H9 (cell line): ENCODE results near the gene SOX12. TPM values are rescaled to one million over a fixed set of nuclear protein-coding genes. Genes with fewer than 3 reads are reported as not detected.

ENCODE experiments used
- DNase-seq: peaks from one replicate; pipeline ENCODE4 v3.0.0-alpha.2; 2017
- H2AFZ ChIP-seq: one replicate; pipeline ENCODE4 v1.6.1; 2013; ENCODE audit warnings: mild to moderate bottlenecking, low read length, control low read depth, moderate library complexity
- H2AK5ac ChIP-seq: 2 replicates; pipeline ENCODE4 v1.6.1; 2013; ENCODE audit warnings: low read length, control low read depth, mixed read lengths; ENCODE audit not compliant: insufficient read length
- H2BK120ac ChIP-seq: one replicate; pipeline ENCODE4 v1.6.1; 2013; ENCODE audit warnings: low read depth, mild to moderate bottlenecking, low read length, control low read depth, inconsistent platforms; ENCODE audit not compliant: poor library complexity, severe bottlenecking
- H2BK12ac ChIP-seq: 2 replicates; pipeline ENCODE4 v1.6.1; 2013; ENCODE audit warnings: low read length, control low read depth, mixed read lengths, low read depth; ENCODE audit not compliant: insufficient read length
- H2BK15ac ChIP-seq: 2 replicates; pipeline ENCODE4 v1.6.1; 2013; ENCODE audit warnings: low read depth, low read length, control low read depth
- H2BK20ac ChIP-seq: one replicate; pipeline ENCODE4 v1.6.1; 2013; ENCODE audit warnings: low read depth, mild to moderate bottlenecking, low read length, control low read depth, inconsistent platforms; ENCODE audit not compliant: poor library complexity, severe bottlenecking
- H2BK5ac ChIP-seq: 2 replicates; pipeline ENCODE4 v1.6.1; 2013; ENCODE audit warnings: low read length, control low read depth, mixed read lengths; ENCODE audit not compliant: insufficient read length
- H3K14ac ChIP-seq: 2 replicates; pipeline ENCODE4 v1.6.1; 2013; ENCODE audit warnings: low read length, control low read depth; ENCODE audit not compliant: insufficient read depth
- H3K18ac ChIP-seq: 2 replicates; pipeline ENCODE4 v1.6.1; 2013; ENCODE audit warnings: low read depth, mild to moderate bottlenecking, mixed read lengths, low read length, control low read depth; ENCODE audit not compliant: insufficient read length
- H3K23ac ChIP-seq: 2 replicates; pipeline ENCODE4 v1.6.1; 2013; ENCODE audit warnings: low read length, control low read depth, mixed read lengths, low read depth; ENCODE audit not compliant: insufficient read length
- H3K23me2 ChIP-seq: 2 replicates; pipeline ENCODE4 v1.6.1; 2013; ENCODE audit warnings: low read depth, mild to moderate bottlenecking, mixed read lengths, low read length, control low read depth; ENCODE audit not compliant: insufficient read length, poor library complexity, severe bottlenecking
- H3K27ac ChIP-seq: 2 replicates; pipeline ENCODE4 v1.5.1; 2013; ENCODE audit warnings: low read length, control low read depth, mixed read lengths, low read depth; ENCODE audit not compliant: insufficient read length
- H3K27me3 ChIP-seq: 2 replicates; pipeline ENCODE4 v1.6.1; 2013; ENCODE audit warnings: low read length, control low read depth, inconsistent platforms; ENCODE audit not compliant: insufficient read depth
- H3K4ac ChIP-seq: 2 replicates; pipeline ENCODE4 v1.6.1; 2013; ENCODE audit warnings: low read depth, mild to moderate bottlenecking, control low read depth, inconsistent platforms, low read length, moderate library complexity
- H3K4me1 ChIP-seq: 2 replicates; pipeline ENCODE4 v1.6.1; 2013; ENCODE audit warnings: low read length, control low read depth, inconsistent platforms; ENCODE audit not compliant: insufficient read depth
- H3K4me2 ChIP-seq: 2 replicates; pipeline ENCODE4 v1.6.1; 2013; ENCODE audit warnings: low read length, control low read depth, mixed read lengths; ENCODE audit not compliant: insufficient read length, insufficient read depth
- H3K56ac ChIP-seq: 2 replicates; pipeline ENCODE4 v1.6.1; 2013; ENCODE audit warnings: low read depth, mild to moderate bottlenecking, mixed read lengths, low read length, control low read depth; ENCODE audit not compliant: insufficient read length
- H3K79me1 ChIP-seq: 2 replicates; pipeline ENCODE4 v1.6.1; 2013; ENCODE audit warnings: low read depth, mild to moderate bottlenecking, moderate library complexity, low read length, control low read depth, inconsistent platforms; ENCODE audit not compliant: insufficient read depth, poor library complexity, severe bottlenecking
- H3K79me2 ChIP-seq: 2 replicates; pipeline ENCODE4 v1.6.1; 2013; ENCODE audit warnings: low read length, control low read depth, inconsistent platforms; ENCODE audit not compliant: insufficient read depth
- H3K9ac ChIP-seq: 2 replicates; pipeline ENCODE4 v1.6.1; 2013; ENCODE audit warnings: low read length, control low read depth, mixed read lengths; ENCODE audit not compliant: insufficient read length; ENCODE audit errors: extremely low read depth
- H3K9me3 ChIP-seq: one replicate; pipeline ENCODE4 v1.6.1; 2013; ENCODE audit warnings: low read depth, low read length, inconsistent platforms; ENCODE audit not compliant: control insufficient read depth
- H3T11ph ChIP-seq: one replicate; pipeline ENCODE4 v1.6.1; 2013; ENCODE audit warnings: mild to moderate bottlenecking, low read length, control low read depth, inconsistent platforms
- H4K20me1 ChIP-seq: one replicate; pipeline ENCODE4 v1.6.1; 2013; ENCODE audit not compliant: control insufficient read depth, insufficient read length, insufficient read depth
- H4K5ac ChIP-seq: 2 replicates; pipeline ENCODE4 v1.6.1; 2013; ENCODE audit warnings: low read depth, mild to moderate bottlenecking, mixed read lengths, low read length, control low read depth; ENCODE audit not compliant: insufficient read length
- H4K8ac ChIP-seq: replicated peaks from 2 replicates; pipeline ENCODE4 v1.6.1; 2013; ENCODE audit warnings: low read length, control low read depth, mixed read lengths, low read depth; ENCODE audit not compliant: insufficient read length
- H4K91ac ChIP-seq: 2 replicates; pipeline ENCODE4 v1.6.1; 2013; ENCODE audit warnings: low read depth, mild to moderate bottlenecking, moderate library complexity, mixed read lengths, low read length, control low read depth; ENCODE audit not compliant: insufficient read length
- H3K27ac Mint-ChIP-seq, 3 experiments: 2 replicates in 2 of 3; 3 replicates in 1 of 3; pipeline ENCODE4 v1.8.0; 2020 to 2021; ENCODE audit warnings: mixed read lengths in 3 of 3, mild to moderate bottlenecking in 1 of 3, moderate library complexity in 1 of 3
- H3K27me3 Mint-ChIP-seq: 2 replicates; pipeline ENCODE4 v1.8.0; 2021; ENCODE audit warnings: low read depth, mild to moderate bottlenecking, moderate library complexity, mixed read lengths
- H3K36me3 Mint-ChIP-seq, 3 experiments: 2 replicates in 2 of 3; 3 replicates in 1 of 3; pipeline ENCODE4 v1.8.0; 2020 to 2021; ENCODE audit warnings: low read depth in 3 of 3, mixed read lengths in 3 of 3; ENCODE audit not compliant: insufficient read depth in 1 of 3
- H3K4me1 Mint-ChIP-seq, 2 experiments: 2 replicates each; pipeline ENCODE4 v1.8.0; 2020; ENCODE audit warnings: mixed read lengths in 2 of 2
- H3K4me3 Mint-ChIP-seq, 2 experiments: 2 replicates in 1 of 2; 3 replicates in 1 of 2; pipeline ENCODE4 v1.8.0; 2020 to 2021; ENCODE audit warnings: mild to moderate bottlenecking in 2 of 2, mixed read lengths in 2 of 2, moderate library complexity in 1 of 2
- H3K9me3 Mint-ChIP-seq, 2 experiments: 2 replicates in 1 of 2; 3 replicates in 1 of 2; pipeline ENCODE4 v1.8.0; 2020; ENCODE audit warnings: mild to moderate bottlenecking in 2 of 2, mixed read lengths in 2 of 2, moderate library complexity in 1 of 2
- WGBS: extraction: QIAGEN DNeasy Blood & Tissue Kit; methylation state at CpG from one replicate; pipeline ENCODE4 v1.1.7; 2013; ENCODE audit warnings: missing lambda C conversion rate, low lambda C conversion rate, mixed read lengths; ENCODE audit not compliant: insufficient read length; ENCODE audit errors: extremely low coverage; 5-methylcytosine and 5-hydroxymethylcytosine counted together
- total RNA-seq: library from RNA; stranded (reverse); gene quantifications from 2 replicates; pipeline ENCODE4 v1.2.1, GENCODE V29; 2021
- TF ChIP-seq, protein P1 (sequence below): fragments of 200-600 bp; sonication (generic); conservative IDR thresholded peaks from 3 replicates; pipeline ENCODE4 v1.8.0; 2021; ENCODE audit warnings: antibody characterized with exemption, mild to moderate bottlenecking

Gene SOX12
- total RNA-seq, 1 experiment from 2014 or later: 54.4 TPM

DNA sequence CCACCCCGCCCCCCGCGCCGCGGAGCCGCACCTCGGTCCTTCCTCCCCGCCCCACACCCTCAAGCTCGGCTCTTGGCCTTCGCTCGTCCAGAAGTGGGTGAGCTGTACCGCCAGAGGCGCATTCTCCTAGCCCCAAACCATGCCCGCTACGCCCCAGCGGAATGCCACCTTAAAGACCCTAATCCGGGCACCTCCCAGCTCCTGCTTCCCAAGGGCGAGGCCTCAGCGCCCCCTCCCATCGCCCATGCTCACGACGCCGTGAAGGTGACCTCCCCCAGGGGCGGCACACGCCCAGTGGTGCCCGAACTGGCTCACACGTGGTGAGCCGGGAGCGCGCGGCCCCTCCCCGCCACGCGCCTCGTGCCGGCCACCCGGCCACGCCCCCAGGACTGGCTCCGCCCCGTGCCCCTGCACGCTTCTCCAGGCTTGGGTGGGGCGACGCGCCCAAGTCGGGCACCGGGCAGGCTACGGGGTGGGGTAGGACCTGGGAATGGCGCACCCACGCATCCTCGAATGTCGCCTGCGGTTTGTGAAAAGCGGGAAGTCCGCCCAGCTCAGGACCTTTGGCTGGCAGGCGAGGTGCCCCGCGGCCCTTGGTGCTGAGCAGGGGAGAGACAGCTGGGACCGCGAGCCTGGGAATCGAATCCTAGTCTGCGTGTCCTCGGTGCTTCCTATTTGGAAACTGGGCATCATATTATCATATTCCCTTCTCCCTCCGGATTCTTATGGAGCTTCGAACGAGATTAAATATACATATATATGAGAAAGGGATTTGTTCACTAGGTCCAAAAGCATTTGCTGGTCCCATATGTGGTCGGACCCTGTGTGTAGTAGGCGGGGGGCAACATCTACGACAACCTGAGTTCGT lies 941 bp upstream of the SOX12 start:
- Histone ChIP-seq H3K27me3 (no peaks in the 10 kb centered on the region), H3K79me2 (peaks cover 9% of the 10 kb centered on the region; the same call in 1 of the 2 replicates), H2AK5ac (no peak overlapping the region), H3K18ac (peak overlapping the region; percentile 66), H4K8ac (no peak overlapping the region), H3K79me1 (no peaks in the 10 kb centered on the region), H3K9ac (peak overlapping the region; percentile 3), H3K4me2 (peak overlapping the region; percentile 90), H2BK5ac (no peak overlapping the region), H4K20me1 (no peaks in the 10 kb centered on the region), H3K23ac (no peak overlapping the region), H3K27ac (peak overlapping the region; percentile 83), H3K4me1 (peaks cover 7% of the 10 kb centered on the region; the same call in 1 of the 2 replicates), H2BK12ac (no peak overlapping the region), H2AFZ (no peak overlapping the region), H3K23me2 (peaks cover 16% of the 10 kb centered on the region), H2BK120ac (no peak overlapping the region), H3K4ac (no peak overlapping the region), H3K14ac (peak overlapping the region; percentile 25; the same call in 1 of the 2 replicates), H2BK20ac (no peak overlapping the region), H4K5ac (no peak overlapping the region), H4K91ac (no peak overlapping the region), H3K9me3 (no peaks in the 10 kb centered on the region), H2BK15ac (no peak overlapping the region), H3T11ph (no peak overlapping the region), H3K56ac (no peak overlapping the region)
- H3K4me1 Mint-ChIP-seq: peaks cover 37 to 40% of the 10 kb centered on the region in 2 experiments
- peaks cover 4% of the 10 kb centered on the region; the same call in 1 of the 2 replicates for H3K27me3 Mint-ChIP-seq
- DNase-seq: peak; percentile 97
- peaks cover 32 to 42% (median 33%) of the 10 kb centered on the region in 3 experiments for H3K36me3 Mint-ChIP-seq
- H3K4me3 Mint-ChIP-seq: peak overlapping the region; percentile 87 to 95
- peak overlapping the region; percentile 96 to 99 (median 97) for H3K27ac Mint-ChIP-seq
- TF ChIP-seq, protein P1, sequence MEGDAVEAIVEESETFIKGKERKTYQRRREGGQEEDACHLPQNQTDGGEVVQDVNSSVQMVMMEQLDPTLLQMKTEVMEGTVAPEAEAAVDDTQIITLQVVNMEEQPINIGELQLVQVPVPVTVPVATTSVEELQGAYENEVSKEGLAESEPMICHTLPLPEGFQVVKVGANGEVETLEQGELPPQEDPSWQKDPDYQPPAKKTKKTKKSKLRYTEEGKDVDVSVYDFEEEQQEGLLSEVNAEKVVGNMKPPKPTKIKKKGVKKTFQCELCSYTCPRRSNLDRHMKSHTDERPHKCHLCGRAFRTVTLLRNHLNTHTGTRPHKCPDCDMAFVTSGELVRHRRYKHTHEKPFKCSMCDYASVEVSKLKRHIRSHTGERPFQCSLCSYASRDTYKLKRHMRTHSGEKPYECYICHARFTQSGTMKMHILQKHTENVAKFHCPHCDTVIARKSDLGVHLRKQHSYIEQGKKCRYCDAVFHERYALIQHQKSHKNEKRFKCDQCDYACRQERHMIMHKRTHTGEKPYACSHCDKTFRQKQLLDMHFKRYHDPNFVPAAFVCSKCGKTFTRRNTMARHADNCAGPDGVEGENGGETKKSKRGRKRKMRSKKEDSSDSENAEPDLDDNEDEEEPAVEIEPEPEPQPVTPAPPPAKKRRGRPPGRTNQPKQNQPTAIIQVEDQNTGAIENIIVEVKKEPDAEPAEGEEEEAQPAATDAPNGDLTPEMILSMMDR: peak; percentile 50
- WGBS: no CpG with 5 or more reads among the region's 69 CpGs
- peaks cover 0 to 4% of the 10 kb centered on the region in 2 experiments; a peak in 3 of 5 replicates for H3K9me3 Mint-ChIP-seq
